Ovary (tissue), 3 donors: ENCODE results near the gene PHF2.

ENCODE experiments used
- CTCF ChIP-seq, 3 donors: fragments of 450-650 bp in 2 of 3; fragments of 200-600 bp in 1 of 3; IDR thresholded peaks; one replicate each; pipeline versions ENCODE4 v1.5.1 to v1.8.0; 2016 to 2022; ENCODE audit warnings: antibody characterized with exemption in 3 of 3, mild to moderate bottlenecking in 1 of 3
- EP300 ChIP-seq: sonication (generic); formaldehyde crosslinking; IDR thresholded peaks from one replicate; pipeline ENCODE4 v1.6.1; 2017; ENCODE audit warnings: antibody characterized with exemption
- POLR2A ChIP-seq: fragments of 450-650 bp; IDR thresholded peaks from one replicate; pipeline ENCODE4 v1.6.1; 2017; ENCODE audit warnings: antibody characterized with exemption, mild to moderate bottlenecking, moderate library complexity
- donor health status: DM: no; HTN: no; CAD: no.

GRCh38 chr9:93562157-93562556 is 14.2 kb upstream of the PHF2 start:
- TF ChIP-seq CTCF (IDR thresholded peaks at IDR 0.05) (no peak), POLR2A (no peak), EP300 (no peak)
